Activated T-cell treated with anti-CD3 and anti-CD28 coated beads, Interleukin-2, amount 50 U/mL, for 4 hours (primary cell): ENCODE data around the gene NKAIN1. TPM values are rescaled to one million over a fixed set of nuclear protein-coding genes. Genes with fewer than 3 reads are reported as not detected.
"Not testable (repeated sequence)": the region's sequence is repeated elsewhere in the genome, so short reads cannot be mapped to it uniquely, and the experiment has no call there.

Experiments
- ATAC-seq, 2 donors: fragments of 200-7000 bp; cut with Tn5 transposase; one replicate each; pipeline ENCODE4 v1.10.0; 2021
- DNase-seq: peaks from one replicate; pipeline ENCODE4 v3.0.0-alpha.2; 2020
- H3K27me3 Mint-ChIP-seq: one replicate; pipeline ENCODE4 v1.8.0; 2021; ENCODE audit warnings: low read depth, mixed read lengths
- H3K36me3 Mint-ChIP-seq: one replicate; pipeline ENCODE4 v1.8.0; 2022; ENCODE audit warnings: mixed read lengths; ENCODE audit not compliant: insufficient read depth
- H3K4me1 Mint-ChIP-seq: one replicate; pipeline ENCODE4 v1.8.0; 2021; ENCODE audit warnings: low read depth, mixed read lengths
- H3K4me3 Mint-ChIP-seq: one replicate; pipeline ENCODE4 v1.8.0; 2021; ENCODE audit warnings: mild to moderate bottlenecking, moderate library complexity, mixed read lengths
- H3K9me3 Mint-ChIP-seq: one replicate; pipeline ENCODE4 v1.8.0; 2021; ENCODE audit warnings: mixed read lengths
- total RNA-seq, 3 donors: library from RNA; stranded (reverse); gene quantifications; one replicate each; pipeline ENCODE4 v1.2.1, GENCODE V29; 2021

The NKAIN1 gene
- total RNA-seq, 3 donors from 2014 or later, result 0.15 TPM; not detected in 2

DNA sequence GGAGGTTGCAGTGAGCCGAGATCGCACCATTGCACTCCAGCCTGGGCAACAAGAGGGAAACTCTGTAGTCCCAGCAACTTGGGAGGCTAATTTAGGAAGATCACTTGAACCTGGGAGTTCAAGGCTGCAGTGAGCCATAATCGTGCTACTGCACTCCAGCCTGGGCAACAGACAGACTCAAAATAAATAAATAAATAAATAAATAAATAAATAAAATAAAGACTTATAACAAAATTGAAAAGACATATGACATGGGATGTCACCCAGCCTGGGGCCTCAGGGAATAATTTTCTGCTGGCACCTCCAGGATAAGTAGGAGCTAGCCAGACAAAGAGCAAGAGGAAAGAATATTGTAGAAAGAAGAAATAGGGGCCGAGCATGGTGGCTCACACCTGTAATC is 96.2 kb downstream of the NKAIN1 start:
- H3K27me3 Mint-ChIP-seq, result no peaks in the 10 kb centered on the region
- no peaks in the 10 kb centered on the region for H3K4me1 Mint-ChIP-seq
- H3K9me3 Mint-ChIP-seq, result no peaks in the 10 kb centered on the region
- no peak overlapping the region for H3K4me3 Mint-ChIP-seq
- ATAC-seq (no peak), DNase-seq (no peak)
- H3K36me3 Mint-ChIP-seq, result no peaks in the 10 kb centered on the region

- H3K36me3 Mint-ChIP-seq, result no peaks in the 10 kb centered on the region
- DNase-seq, result no peak
- no peaks in the 10 kb centered on the region for H3K4me1 Mint-ChIP-seq
- ATAC-seq, result no peak
- no peaks in the 10 kb centered on the region for H3K27me3 Mint-ChIP-seq
- H3K4me3 Mint-ChIP-seq, result no peak overlapping the region
- no peaks in the 10 kb centered on the region for H3K9me3 Mint-ChIP-seq
These were observed 97.3 kb downstream of the NKAIN1 start for GRCh38 chr1:31142406-31142805.

DNA sequence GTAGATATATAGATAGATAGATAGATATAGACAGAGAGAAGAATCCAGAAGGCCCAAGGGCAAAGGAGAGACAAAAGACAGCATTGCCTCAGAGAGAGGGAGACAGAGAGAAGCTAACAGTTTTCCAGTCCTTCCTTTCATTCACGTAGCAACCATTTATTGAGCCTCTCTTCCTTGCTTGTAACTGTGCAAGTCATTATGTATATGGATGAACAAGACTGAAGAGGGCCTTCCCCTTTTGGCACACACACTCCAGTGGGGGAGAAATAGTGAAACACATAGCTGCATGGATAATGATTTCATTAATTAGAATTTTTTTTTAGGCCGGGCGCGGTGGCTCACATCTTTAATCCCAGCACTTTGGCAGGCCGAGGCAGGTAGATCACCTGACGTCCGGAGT is 99.4 kb downstream of the NKAIN1 start:
- Mint-ChIP-seq H3K4me1 (no peaks in the 10 kb centered on the region), H3K9me3 (no peaks in the 10 kb centered on the region), H3K27me3 (no peaks in the 10 kb centered on the region), H3K36me3 (no peaks in the 10 kb centered on the region), H3K4me3 (no peak overlapping the region)
- ATAC-seq, result no peak
- no peak for DNase-seq

- not testable (repeated sequence) for ATAC-seq, H3K36me3 Mint-ChIP-seq, H3K9me3 Mint-ChIP-seq, H3K4me1 Mint-ChIP-seq, H3K4me3 Mint-ChIP-seq, DNase-seq, H3K27me3 Mint-ChIP-seq
These were observed 100.7 kb downstream of the NKAIN1 start for GRCh38 chr1:31138797-31139521.

GRCh38 chr1:31137873-31138272 is 101.8 kb downstream of the NKAIN1 start:
- not testable (repeated sequence) for ATAC-seq, H3K9me3 Mint-ChIP-seq, H3K4me3 Mint-ChIP-seq, H3K27me3 Mint-ChIP-seq, H3K4me1 Mint-ChIP-seq, H3K36me3 Mint-ChIP-seq, DNase-seq

GRCh38 chr1:31135973-31136600 is 103.6 kb downstream of the NKAIN1 start:
- DNase-seq (no peak), ATAC-seq (no peak)
- Mint-ChIP-seq H3K9me3 (no peaks in the 10 kb centered on the region), H3K36me3 (no peaks in the 10 kb centered on the region), H3K27me3 (no peaks in the 10 kb centered on the region), H3K4me3 (no peak overlapping the region), H3K4me1 (no peaks in the 10 kb centered on the region)

- Mint-ChIP-seq H3K4me3 (no peak overlapping the region), H3K4me1 (no peaks in the 10 kb centered on the region), H3K27me3 (no peaks in the 10 kb centered on the region), H3K36me3 (no peaks in the 10 kb centered on the region), H3K9me3 (no peaks in the 10 kb centered on the region)
- DNase-seq, result no peak
- ATAC-seq, result no peak
These were observed 106.3 kb downstream of the NKAIN1 start for GRCh38 chr1:31133368-31133767.

Other genes with a start within 250 kb of the NKAIN1 start
- gene PUM1, start 174.2 kb downstream of the NKAIN1 start, total RNA-seq, result 100 to 1,000 TPM; 104 to 113 (median 110) TPM
- gene SNRNP40, start 56.9 kb upstream of the NKAIN1 start, total RNA-seq, result 100 to 1,000 TPM; 133 to 150 (median 137) TPM
- gene ZCCHC17, start 57.1 kb upstream of the NKAIN1 start, total RNA-seq, result 10 to 100 TPM; 22.8 to 27.9 (median 25.6) TPM
- not detected for gene FABP3, start 133.2 kb upstream of the NKAIN1 start, total RNA-seq
- under 1 TPM; 0.13 to 0.35 (median 0.18) TPM for gene SERINC2, start 173.3 kb upstream of the NKAIN1 start, total RNA-seq